GM23248 (cell line): ENCODE measurements around the gene MICOS13. TPM values are rescaled to one million over a fixed set of nuclear protein-coding genes. Genes with fewer than 3 reads are reported as not detected.

Experiments
- DNase-seq: peaks from one replicate; pipeline ENCODE4 v3.0.0-alpha.2; 2015
- H2AFZ ChIP-seq: fragments of 200-600 bp; sonication (generic); 2 replicates; pipeline ENCODE4 v1.6.1; 2016; ENCODE audit warnings: antibody characterized with exemption
- H3F3A ChIP-seq: fragments of 200-600 bp; sonication (generic); 2 replicates; pipeline ENCODE4 v1.6.1; 2016; ENCODE audit warnings: mild to moderate bottlenecking, antibody characterized with exemption, mixed run types; ENCODE audit not compliant: insufficient read depth
- H3K27ac ChIP-seq: fragments of 200-600 bp; sonication (generic); 2 replicates; pipeline ENCODE4 v1.5.1; 2016; ENCODE audit warnings: mild to moderate bottlenecking
- H3K27me3 ChIP-seq: fragments of 200-600 bp; sonication (generic); replicated peaks from 2 replicates; pipeline ENCODE4 v1.6.1; 2016; ENCODE audit warnings: mild to moderate bottlenecking; ENCODE audit not compliant: insufficient read depth
- H3K36me3 ChIP-seq: fragments of 200-600 bp; sonication (generic); 2 replicates; pipeline ENCODE4 v1.6.1; 2016; ENCODE audit warnings: low read depth, mild to moderate bottlenecking
- H3K4me1 ChIP-seq: fragments of 200-600 bp; sonication (generic); 2 replicates; pipeline ENCODE4 v1.6.1; 2016; ENCODE audit warnings: mild to moderate bottlenecking; ENCODE audit not compliant: insufficient read depth
- H3K4me2 ChIP-seq: fragments of 200-600 bp; sonication (generic); one replicate; pipeline ENCODE4 v1.6.1; 2016; ENCODE audit warnings: mild to moderate bottlenecking; ENCODE audit not compliant: unreplicated experiment
- H3K4me3 ChIP-seq: fragments of 200-600 bp; sonication (generic); 2 replicates; pipeline ENCODE4 v1.5.1; 2016; ENCODE audit warnings: mild to moderate bottlenecking
- H3K79me2 ChIP-seq: fragments of 200-600 bp; sonication (generic); 2 replicates; pipeline ENCODE4 v1.6.1; 2016; ENCODE audit warnings: mild to moderate bottlenecking; ENCODE audit not compliant: insufficient read depth
- H3K9ac ChIP-seq: fragments of 200-600 bp; sonication (generic); 2 replicates; pipeline ENCODE4 v1.6.1; 2016; ENCODE audit warnings: mild to moderate bottlenecking
- H3K9me2 ChIP-seq: fragments of 200-600 bp; sonication (generic); 2 replicates; pipeline ENCODE4 v1.6.1; 2016; ENCODE audit warnings: mixed run types, mild to moderate bottlenecking, moderate library complexity; ENCODE audit not compliant: insufficient read depth
- H3K9me3 ChIP-seq: fragments of 200-600 bp; sonication (generic); one replicate; pipeline ENCODE4 v1.6.1; 2017; ENCODE audit warnings: low read depth
- H4K20me1 ChIP-seq: fragments of 200-600 bp; sonication (generic); 2 replicates; pipeline ENCODE4 v1.6.0; 2016; ENCODE audit not compliant: insufficient read depth
- EZH2 ChIP-seq: fragments of 200-600 bp; sonication (generic); IDR thresholded peaks from 2 replicates; pipeline ENCODE4 v1.6.1; 2018; ENCODE audit warnings: antibody characterized with exemption, mild to moderate bottlenecking; ENCODE audit not compliant: insufficient read depth, poor library complexity, severe bottlenecking
- EZH2phosphoT487 ChIP-seq: fragments of 200-600 bp; sonication (generic); IDR thresholded peaks from 2 replicates; pipeline ENCODE4 v1.6.1; 2018; ENCODE audit warnings: antibody characterized with exemption, moderate library complexity, mild to moderate bottlenecking, low read depth; ENCODE audit not compliant: insufficient read depth
- WGBS, 2 experiments: methylation state at CpG; one replicate each; pipeline ENCODE4 v1.1.6; 2015 to 2017; ENCODE audit warnings: low lambda C conversion rate in 2 of 2, low coverage in 1 of 2; ENCODE audit errors: missing lambda C conversion rate in 2 of 2; 5-methylcytosine and 5-hydroxymethylcytosine counted together
- in situ Hi-C: fragments of 300-500 bp; cut with MboI; formaldehyde crosslinking; loops from 2 replicates; pipeline ENCODE4 v1.15.0; 2020
- polyA plus RNA-seq: library from polyadenylated mRNA; unstranded; fragments of >200 nt; fragmentation: Nextera tagmentation; extraction: Ambion mirVana; gene quantifications from 2 replicates; pipeline ENCODE4 v1.2.1, GENCODE V29; 2016
- total RNA-seq: library from RNA; depleted of rRNA; stranded (reverse); fragments of >200 nt; shearing (Covaris generic); gene quantifications from 2 replicates; pipeline ENCODE4 v1.2.3, GENCODE V29; 2014

MICOS13 gene
- total and polyA plus RNA-seq, 2 experiments from 2014 or later, result 44.5 to 147 TPM

- Histone ChIP-seq H3K4me2 (no peak overlapping the region), H3K27me3 (no peaks in the 10 kb centered on the region), H3K4me1 (0 out of 2 replicates have a peak, but pooled peaks cover 5% of the 10 kb centered on the region), H3F3A (no peaks in the 10 kb centered on the region), H3K79me2 (peaks cover 88% of the 10 kb centered on the region), H3K9me3 (no peaks in the 10 kb centered on the region), H3K9me2 (no peaks in the 10 kb centered on the region), H3K36me3 (peaks cover 68% of the 10 kb centered on the region), H3K27ac (no peak overlapping the region), H2AFZ (no peak overlapping the region), H3K9ac (no peak overlapping the region), H3K4me3 (no peak overlapping the region), H4K20me1 (peaks cover 8% of the 10 kb centered on the region)
- 97% methylated on average over 11 of the region's 11 CpGs for WGBS, 2 experiments
- no peak for DNase-seq
- TF ChIP-seq EZH2 (no peak), EZH2phosphoT487 (no peak)
- in situ Hi-C loops, result no loop called here
Observed at GRCh38 chr19:5648464-5648863, 31.9 kb downstream of the MICOS13 start.

- Histone ChIP-seq H3K79me2 (peaks cover 92% of the 10 kb centered on the region), H4K20me1 (peaks cover 10% of the 10 kb centered on the region), H3K27me3 (no peaks in the 10 kb centered on the region), H3K4me2 (no peak overlapping the region), H2AFZ (no peak overlapping the region), H3K4me3 (no peak overlapping the region), H3K9me2 (no peaks in the 10 kb centered on the region), H3K9me3 (no peaks in the 10 kb centered on the region), H3K27ac (no peak overlapping the region), H3K9ac (no peak overlapping the region), H3K4me1 (0 out of 2 replicates have a peak, but pooled peaks cover 5% of the 10 kb centered on the region), H3F3A (no peaks in the 10 kb centered on the region), H3K36me3 (peaks cover 64% of the 10 kb centered on the region)
- in situ Hi-C loops, result no loop called here
- no peak for DNase-seq
- WGBS, 2 experiments, result 85 to 89% methylated on average over 4 of the region's 4 CpGs
- no peak for TF ChIP-seq EZH2phosphoT487
- TF ChIP-seq EZH2, result no peak
Observed at GRCh38 chr19:5646703-5647102, 33.6 kb downstream of the MICOS13 start.

DNA sequence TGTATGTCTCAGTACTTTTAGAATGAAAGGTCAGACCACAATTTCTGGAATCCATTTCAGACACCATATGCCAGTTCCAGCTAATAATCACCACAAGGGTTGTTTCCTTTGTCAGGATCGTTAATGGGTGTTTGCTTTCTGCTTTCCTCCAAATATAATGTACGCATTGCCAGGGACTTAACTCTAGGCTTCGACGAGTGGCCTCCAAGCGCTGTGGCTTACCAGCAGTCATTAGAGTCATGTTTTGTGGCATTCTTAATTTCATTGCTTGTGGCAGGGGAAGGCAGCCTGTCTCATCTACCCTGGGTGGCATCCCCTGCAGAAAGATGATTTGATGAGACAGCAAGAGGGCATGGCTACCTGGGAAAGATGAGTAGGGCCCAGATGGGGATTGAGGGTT, 34.9 kb downstream of the MICOS13 start:
- no peak for DNase-seq
- H3K4me2 ChIP-seq, result no peak overlapping the region
- TF ChIP-seq EZH2, result no peak
- TF ChIP-seq EZH2phosphoT487, result no peak
- H3F3A ChIP-seq, result no peaks in the 10 kb centered on the region
- 84 to 87% methylated on average over 5 of the region's 5 CpGs for WGBS, 2 experiments
- peaks cover 56% of the 10 kb centered on the region for H3K36me3 ChIP-seq
- in situ Hi-C loops, result no loop called here
- no peak overlapping the region for H3K27ac ChIP-seq
- H3K79me2 ChIP-seq, result peaks cover 92% of the 10 kb centered on the region
- peaks cover 17% of the 10 kb centered on the region for H4K20me1 ChIP-seq
- no peak overlapping the region for H3K4me3 ChIP-seq
- no peaks in the 10 kb centered on the region for H3K9me3 ChIP-seq
- H2AFZ ChIP-seq, result no peak overlapping the region
- no peaks in the 10 kb centered on the region for H3K27me3 ChIP-seq
- no peak overlapping the region for H3K9ac ChIP-seq
- 0 out of 2 replicates have a peak, but pooled peaks cover 5% of the 10 kb centered on the region for H3K4me1 ChIP-seq
- no peaks in the 10 kb centered on the region for H3K9me2 ChIP-seq

DNA sequence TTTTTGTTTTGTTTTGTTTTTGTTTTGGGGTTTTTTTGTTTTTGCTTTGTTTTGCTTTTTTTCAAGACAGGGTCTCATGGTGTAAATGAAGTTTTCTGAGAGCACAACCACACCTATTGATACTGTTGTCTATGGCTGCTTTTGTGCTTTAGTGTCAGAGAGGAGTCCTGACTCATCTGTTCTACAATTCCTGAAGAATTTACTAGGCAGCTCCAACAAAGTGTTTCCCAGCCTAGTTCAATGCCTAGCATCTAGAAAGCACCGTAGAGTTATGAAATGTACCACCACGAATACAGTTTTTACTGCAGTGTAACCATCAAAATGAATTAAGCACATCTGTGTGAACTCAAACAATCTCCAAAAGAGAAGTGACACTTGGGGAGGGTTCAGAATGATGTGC, 36.3 kb downstream of the MICOS13 start:
- Histone ChIP-seq H2AFZ (no peak overlapping the region), H3K9me2 (no peaks in the 10 kb centered on the region), H3K36me3 (peaks cover 51% of the 10 kb centered on the region), H3K4me2 (no peak overlapping the region), H3F3A (no peaks in the 10 kb centered on the region), H4K20me1 (peaks cover 20% of the 10 kb centered on the region), H3K27ac (peak overlapping the region; percentile 40), H3K79me2 (peaks cover 95% of the 10 kb centered on the region), H3K4me1 (0 out of 2 replicates have a peak, but pooled peaks cover 5% of the 10 kb centered on the region), H3K9me3 (no peaks in the 10 kb centered on the region), H3K9ac (peak overlapping the region; percentile 33; the same call in 1 of the 2 replicates), H3K4me3 (no peak overlapping the region), H3K27me3 (no peaks in the 10 kb centered on the region)
- in situ Hi-C loops, result no loop called here
- TF ChIP-seq EZH2phosphoT487 (no peak), EZH2 (no peak)
- 72 to 82% methylated on average over 2 of the region's 2 CpGs for WGBS, 2 experiments
- peak; percentile 50 for DNase-seq

GRCh38 chr19:5643060-5643459, 37.3 kb downstream of the MICOS13 start:
- H3K9me2 ChIP-seq, result no peaks in the 10 kb centered on the region
- no peak overlapping the region for H3K4me3 ChIP-seq
- H3K9ac ChIP-seq, result no peak overlapping the region
- H3K36me3 ChIP-seq, result peaks cover 49% of the 10 kb centered on the region
- H4K20me1 ChIP-seq, result peaks cover 24% of the 10 kb centered on the region
- in situ Hi-C loops, result no loop called here
- H3K79me2 ChIP-seq, result peaks cover 100% of the 10 kb centered on the region
- no peak overlapping the region for H3K27ac ChIP-seq
- no peaks in the 10 kb centered on the region for H3F3A ChIP-seq
- TF ChIP-seq EZH2 (no peak), EZH2phosphoT487 (no peak)
- no peaks in the 10 kb centered on the region for H3K9me3 ChIP-seq
- DNase-seq, result no peak
- no peak overlapping the region for H3K4me2 ChIP-seq
- 79 to 81% methylated on average over 4 of the region's 4 CpGs for WGBS, 2 experiments
- H2AFZ ChIP-seq, result no peak overlapping the region
- no peaks in the 10 kb centered on the region for H3K27me3 ChIP-seq
- peaks cover 8% of the 10 kb centered on the region; the same call in 1 of the 2 replicates for H3K4me1 ChIP-seq
